Transverse colon (tissue), 4 donors: ENCODE results near the gene SLC37A1. TPM values are rescaled to one million over a fixed set of nuclear protein-coding genes. Genes with fewer than 3 reads are reported as not detected.

Experiments
- DNase-seq: peaks from one replicate; pipeline ENCODE4 v3.0.0-alpha.2; 2019
- H3K27ac ChIP-seq, 4 donors: fragments of 200-600 bp; sonication (generic); 2 replicates each; pipeline ENCODE4 v1.5.1; 2016 to 2018; ENCODE audit warnings: inconsistent platforms in 4 of 4
- H3K27me3 ChIP-seq: fragments of 200-600 bp; sonication (generic); 2 replicates; pipeline ENCODE4 v1.5.1; 2017; ENCODE audit warnings: inconsistent platforms
- H3K36me3 ChIP-seq, 4 donors: fragments of 200-600 bp; sonication (generic); 2 replicates each; pipeline ENCODE4 v1.5.1; 2017 to 2019; ENCODE audit warnings: inconsistent platforms in 4 of 4
- H3K4me1 ChIP-seq, 4 donors: fragments of 200-600 bp; sonication (generic); 2 replicates each; pipeline ENCODE4 v1.5.1; 2017 to 2020; ENCODE audit warnings: inconsistent platforms in 4 of 4
- H3K4me3 ChIP-seq, 4 donors: fragments of 200-600 bp; sonication (generic); 1 replicate in 1 of 4; 2 replicates in 3 of 4; pipeline versions ENCODE4 v1.5.1 to v1.6.1; 2017 to 2019; ENCODE audit warnings: inconsistent platforms in 4 of 4
- H3K9me3 ChIP-seq, 2 donors: fragments of 200-600 bp; sonication (generic); 2 replicates each; pipeline ENCODE4 v1.5.1; 2017 to 2019; ENCODE audit warnings: inconsistent platforms in 2 of 2
- CTCF ChIP-seq, 5 experiments: fragments of 200-600 bp in 3 of 5; fragments of 450-650 bp in 2 of 5; sonication (generic) in 3 of 5; IDR thresholded peaks; 1 replicate in 2 of 5; 2 replicates in 3 of 5; pipeline ENCODE4 v1.5.1; 2016 to 2017; ENCODE audit warnings: antibody characterized with exemption in 5 of 5, inconsistent platforms in 3 of 5, mild to moderate bottlenecking in 2 of 5, moderate library complexity in 1 of 5
- EP300 ChIP-seq: sonication (generic); formaldehyde crosslinking; IDR thresholded peaks from one replicate; pipeline ENCODE4 v1.6.1; 2017; ENCODE audit warnings: antibody characterized with exemption, low read depth
- POLR2A ChIP-seq: fragments of 450-650 bp; IDR thresholded peaks from one replicate; pipeline ENCODE4 v1.6.1; 2016; ENCODE audit warnings: antibody characterized with exemption, mild to moderate bottlenecking, moderate library complexity
- POLR2AphosphoS5 ChIP-seq, 3 donors: sonication (generic); formaldehyde crosslinking; IDR thresholded peaks; one replicate each; pipeline ENCODE4 v1.6.1; 2016; ENCODE audit warnings: antibody characterized with exemption in 3 of 3
- WGBS, 2 donors: methylation state at CpG; one replicate each; pipeline ENCODE4 v1.1.5; 2018; ENCODE audit warnings: low coverage in 1 of 2; 5-methylcytosine and 5-hydroxymethylcytosine counted together
- in situ Hi-C, 4 donors: fragments of 200-750 bp; cut with MboI; loops; one replicate each; pipeline versions ENCODE4 v1.15.0 to v1.15.1; 2017; ENCODE audit warnings: low sequenced_read_pairs in 3 of 4, low pct_ligation_motif_present in 1 of 4, low pct_unique_long_range_greater_than_20kb in 1 of 4
- intact Hi-C: fragments of 100-400 bp; cut with DNase I; formaldehyde crosslinking; loops from one replicate; pipeline ENCODE4 v1.15.1; 2023; ENCODE audit warnings: low total_unique reads
- total RNA-seq, 4 donors: library from RNA; depleted of rRNA; stranded (reverse); fragments of >200 nt; gene quantifications; one replicate each; pipeline ENCODE4 v1.1.0, GENCODE V29; 2016

Gene SLC37A1
- total RNA-seq, 4 donors from 2014 or later, result 80.8 to 139 (median 117) TPM

GRCh38 chr21:42542196-42542595 is 28.5 kb downstream of the SLC37A1 start:
- Histone ChIP-seq H3K4me1 (no peaks in the 10 kb centered on the region), H3K27me3 (no peaks in the 10 kb centered on the region), H3K9me3 (no peaks in the 10 kb centered on the region), H3K36me3 (peaks cover 0 to 56% (median 18%) of the 10 kb centered on the region in 4 donors), H3K4me3 (no peak overlapping the region), H3K27ac (no peak overlapping the region)
- 92 to 99% methylated on average over 5 to 8 of the region's 8 CpGs for WGBS, 2 donors
- intact Hi-C loops, result no loop called here
- no peak for TF ChIP-seq CTCF (IDR thresholded peaks at IDR 0.05)
- no peak for TF ChIP-seq EP300
- no peak for TF ChIP-seq POLR2AphosphoS5 (IDR thresholded peaks at IDR 0.05)
- no peak for TF ChIP-seq POLR2A
- DNase-seq, result no peak
- in situ Hi-C loops, result no loop called here

- no peaks in the 10 kb centered on the region for H3K27me3 ChIP-seq
- in situ Hi-C loops, result no loop called here
- no peak for DNase-seq
- no peak overlapping the region for H3K4me3 ChIP-seq
- peaks cover 0 to 60% (median 18%) of the 10 kb centered on the region in 4 donors for H3K36me3 ChIP-seq
- WGBS, 2 donors, result 93 to 100% methylated on average over 3 to 10 of the region's 10 CpGs
- no peak overlapping the region for H3K27ac ChIP-seq
- TF ChIP-seq EP300, result no peak
- TF ChIP-seq POLR2AphosphoS5 (IDR thresholded peaks at IDR 0.05), result no peak
- no peak for TF ChIP-seq POLR2A
- TF ChIP-seq CTCF (IDR thresholded peaks at IDR 0.05), result no peak
- no peaks in the 10 kb centered on the region for H3K4me1 ChIP-seq
- intact Hi-C loops, result no loop called here
- no peaks in the 10 kb centered on the region for H3K9me3 ChIP-seq
These were observed 28.9 kb downstream of the SLC37A1 start for GRCh38 chr21:42542596-42542995.

GRCh38 chr21:42543106-42543847 is 29.6 kb downstream of the SLC37A1 start:
- Histone ChIP-seq H3K27me3 (no peaks in the 10 kb centered on the region), H3K36me3 (peaks cover 0 to 60% (median 18%) of the 10 kb centered on the region in 4 donors), H3K4me3 (no peak overlapping the region), H3K9me3 (no peaks in the 10 kb centered on the region), H3K4me1 (no peaks in the 10 kb centered on the region), H3K27ac (no peak overlapping the region)
- in situ Hi-C loops (no loop called here), intact Hi-C loops (no loop called here)
- no peak for DNase-seq
- TF ChIP-seq POLR2A (no peak), EP300 (no peak), CTCF (IDR thresholded peaks at IDR 0.05) (no peak), POLR2AphosphoS5 (IDR thresholded peaks at IDR 0.05) (no peak)
- WGBS, 2 donors, result 94 to 100% methylated on average over 3 to 25 of the region's 25 CpGs

- Histone ChIP-seq H3K4me3 (no peak overlapping the region), H3K4me1 (no peaks in the 10 kb centered on the region), H3K27ac (no peak overlapping the region), H3K9me3 (no peaks in the 10 kb centered on the region), H3K27me3 (no peaks in the 10 kb centered on the region), H3K36me3 (peaks cover 0 to 65% (median 18%) of the 10 kb centered on the region in 4 donors)
- in situ Hi-C loops, result no loop called here
- no peak for TF ChIP-seq CTCF (IDR thresholded peaks at IDR 0.05)
- 78 to 93% methylated on average over 4 to 8 of the region's 8 CpGs for WGBS, 2 donors
- DNase-seq, result no peak
- intact Hi-C loops, result no loop called here
These were observed 30.9 kb downstream of the SLC37A1 start for GRCh38 chr21:42544544-42544943.
